Measurements from ENCODE around the gene PTPRD. TPM values are rescaled to one million over a fixed set of nuclear protein-coding genes. Genes with fewer than 3 reads are reported as not detected.

The PTPRD gene
- total RNA-seq, 1 donor from 2014 or later = 6.9 TPM

GRCh38 chr9:8579661-8580060, 2033.1 kb downstream of the PTPRD start:
- DNase-seq (ENCODE audit: low spot score in 2 of 2) = no peak
- H3K4me3 ChIP-seq = no peak overlapping the region
- H3K36me3 ChIP-seq = no peaks in the 10 kb centered on the region
- intact Hi-C loops (cut with DNase I) = loop anchor here (10.0 kb wide), 1 partner anchor 305 kb away; no protein-coding TSS in a partner anchor
- no peak overlapping the region for H3K27ac ChIP-seq
- no peaks in the 10 kb centered on the region for H3K9me3 ChIP-seq
- no peak for TF ChIP-seq CTCF (IDR thresholded peaks at IDR 0.05)
- H3K4me1 ChIP-seq = no peaks in the 10 kb centered on the region
- no peaks in the 10 kb centered on the region for H3K27me3 ChIP-seq

DNA sequence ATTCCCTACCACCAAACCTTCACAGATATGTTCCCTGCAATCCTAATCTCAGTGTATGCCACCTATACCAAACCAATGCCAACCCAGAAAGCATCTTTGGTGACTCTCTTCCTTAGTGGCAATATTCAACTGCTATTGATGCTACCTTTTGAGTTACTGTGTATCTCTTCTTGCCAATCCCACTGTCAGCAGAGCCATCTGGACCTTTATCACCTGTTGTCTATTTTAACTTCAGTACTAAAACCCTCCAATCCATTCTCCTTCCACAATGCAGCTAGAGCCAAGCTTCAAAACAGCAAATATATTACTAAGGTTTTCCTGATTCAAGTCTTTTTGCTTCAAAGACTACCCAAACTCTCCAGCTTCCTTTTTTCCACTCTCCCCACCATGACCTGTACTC, 2036.1 kb downstream of the PTPRD start:
- intact Hi-C loops (cut with DNase I) = no loop called here
- Histone ChIP-seq H3K9me3 (no peaks in the 10 kb centered on the region), H3K4me3 (no peak overlapping the region), H3K36me3 (no peaks in the 10 kb centered on the region), H3K27ac (no peak overlapping the region), H3K4me1 (no peaks in the 10 kb centered on the region), H3K27me3 (no peaks in the 10 kb centered on the region)
- no peak for DNase-seq (ENCODE audit: low spot score in 2 of 2)
- TF ChIP-seq CTCF (IDR thresholded peaks at IDR 0.05) = no peak

DNA sequence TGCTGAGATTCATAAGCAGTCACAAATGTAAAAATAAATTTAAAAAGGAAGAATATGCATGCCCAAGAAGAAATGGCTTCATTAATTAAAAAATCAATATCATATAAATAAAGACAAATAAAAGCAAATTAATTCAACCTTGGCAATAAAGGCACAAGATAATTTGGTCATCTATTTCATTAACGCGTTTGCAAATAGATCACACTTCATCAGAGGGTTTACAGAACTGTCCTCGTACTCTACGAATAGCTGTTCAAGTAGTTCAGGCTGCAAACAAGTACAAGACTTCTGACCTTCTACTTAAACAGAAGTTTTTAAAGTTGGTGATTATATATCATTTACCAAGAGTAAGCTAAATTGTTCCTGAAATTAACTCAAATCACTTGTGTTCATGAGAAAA, 2038.0 kb downstream of the PTPRD start:
- Histone ChIP-seq H3K27ac (no peak overlapping the region), H3K9me3 (no peaks in the 10 kb centered on the region), H3K36me3 (no peaks in the 10 kb centered on the region), H3K4me3 (no peak overlapping the region), H3K4me1 (no peaks in the 10 kb centered on the region), H3K27me3 (no peaks in the 10 kb centered on the region)
- no peak for DNase-seq (ENCODE audit: low spot score in 2 of 2)
- TF ChIP-seq CTCF (IDR thresholded peaks at IDR 0.05) = no peak
- intact Hi-C loops (cut with DNase I) = no loop called here

DNA sequence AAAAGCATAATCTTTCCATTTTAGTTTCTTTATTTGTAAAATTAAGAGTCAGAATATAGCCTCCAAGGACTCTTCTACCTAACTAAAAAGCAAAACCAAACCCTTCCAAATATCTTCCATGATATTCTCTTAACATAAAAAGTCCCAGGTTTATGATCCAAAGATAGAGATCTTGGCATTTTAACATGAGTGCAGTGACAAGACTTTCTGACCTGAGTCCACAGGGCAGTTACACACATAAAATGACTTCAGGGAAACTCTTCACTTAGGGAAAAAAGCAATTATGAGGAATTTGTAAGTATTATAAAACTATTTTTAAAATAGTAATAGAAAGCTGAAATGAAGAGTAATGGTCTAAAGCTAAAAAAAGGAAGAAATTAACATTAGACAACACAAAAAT, 2040.6 kb downstream of the PTPRD start:
- Histone ChIP-seq H3K9me3 (no peaks in the 10 kb centered on the region), H3K4me1 (no peaks in the 10 kb centered on the region), H3K27ac (no peak overlapping the region), H3K27me3 (no peaks in the 10 kb centered on the region), H3K4me3 (no peak overlapping the region), H3K36me3 (no peaks in the 10 kb centered on the region)
- DNase-seq (ENCODE audit: low spot score in 2 of 2) = no peak
- intact Hi-C loops (cut with DNase I) = no loop called here
- TF ChIP-seq CTCF (IDR thresholded peaks at IDR 0.05) = no peak

GRCh38 chr9:8571643-8572042, 2041.2 kb downstream of the PTPRD start:
- H3K4me3 ChIP-seq = no peak overlapping the region
- no peaks in the 10 kb centered on the region for H3K36me3 ChIP-seq
- H3K27me3 ChIP-seq = no peaks in the 10 kb centered on the region
- H3K27ac ChIP-seq = no peak overlapping the region
- intact Hi-C loops (cut with DNase I) = no loop called here
- no peaks in the 10 kb centered on the region for H3K9me3 ChIP-seq
- no peak for DNase-seq (ENCODE audit: low spot score in 2 of 2)
- no peaks in the 10 kb centered on the region for H3K4me1 ChIP-seq
- no peak for TF ChIP-seq CTCF (IDR thresholded peaks at IDR 0.05)

DNA sequence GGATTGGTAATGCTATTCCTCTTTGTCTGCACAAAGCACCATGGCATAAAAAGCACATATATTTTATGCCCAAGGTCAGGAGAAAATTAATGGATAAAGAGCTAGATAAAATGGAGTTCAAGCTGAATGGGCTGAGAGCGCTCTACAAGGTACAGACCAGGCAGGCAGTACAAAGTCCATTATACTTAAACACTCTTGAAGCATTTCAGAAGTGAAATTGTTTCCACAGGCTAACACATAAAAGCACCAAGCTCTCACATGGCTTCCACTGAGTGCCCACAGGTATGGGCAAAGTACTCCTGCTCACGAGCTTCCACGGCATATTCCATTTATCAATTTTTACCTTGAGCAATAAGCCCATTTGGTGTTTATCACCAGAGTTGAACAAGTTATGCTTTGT, 2042.0 kb downstream of the PTPRD start:
- no peak overlapping the region for H3K4me3 ChIP-seq
- no peak for DNase-seq (ENCODE audit: low spot score in 2 of 2)
- intact Hi-C loops (cut with DNase I) = no loop called here
- H3K4me1 ChIP-seq = no peaks in the 10 kb centered on the region
- H3K27ac ChIP-seq = no peak overlapping the region
- no peaks in the 10 kb centered on the region for H3K9me3 ChIP-seq
- no peaks in the 10 kb centered on the region for H3K27me3 ChIP-seq
- no peaks in the 10 kb centered on the region for H3K36me3 ChIP-seq
- TF ChIP-seq CTCF (IDR thresholded peaks at IDR 0.05) = no peak
